PC-9 (cell line): ENCODE results near the gene EVC. TPM values are rescaled to one million over a fixed set of nuclear protein-coding genes. Genes with fewer than 3 reads are reported as not detected.

ENCODE experiments used
- BruUV-seq: library from RNA; stranded (reverse); fragments of 400-500 nt; replicated peaks from 2 replicates; lab custom pipeline; 2021; lab: Mats Ljungman, UMichigan
- CTCF ChIA-PET: fragments of 300-600 bp; sonication (Branson Sonifier 250); formaldehyde crosslinking; loops from one replicate; lab custom pipeline; 2022; ENCODE audit warnings: antibody characterized with exemption; lab: Charles Lee
- POLR2A ChIA-PET: fragments of 300-600 bp; sonication (Branson Sonifier 250); formaldehyde crosslinking; loops from one replicate; lab custom pipeline; 2022; ENCODE audit warnings: antibody characterized with exemption; ENCODE audit not compliant: unreplicated experiment; lab: Charles Lee
- DNase-seq, 2 experiments: peaks; one replicate each; pipeline versions ENCODE4 v3.0.0 to v3.0.0-alpha.2; 2015 to 2022; ENCODE audit warnings: mixed read lengths in 1 of 2
- H2AFZ ChIP-seq: fragments of 200-600 bp; sonication (generic); 2 replicates; pipeline ENCODE4 v1.8.1; 2017; ENCODE audit warnings: antibody characterized with exemption
- H3F3A ChIP-seq: fragments of 200-600 bp; sonication (generic); 2 replicates; pipeline ENCODE4 v1.8.1; 2017; ENCODE audit warnings: antibody characterized with exemption, mild to moderate bottlenecking, low read depth; ENCODE audit not compliant: insufficient read depth
- H3K27ac ChIP-seq: fragments of 200-600 bp; sonication (generic); 2 replicates; pipeline ENCODE4 v1.6.1; 2016; ENCODE audit warnings: mixed run types
- H3K27me3 ChIP-seq: fragments of 200-600 bp; sonication (generic); 2 replicates; pipeline ENCODE4 v1.6.1; 2016; ENCODE audit warnings: low read depth, mixed run types; ENCODE audit not compliant: insufficient read depth
- H3K36me3 ChIP-seq: fragments of 200-600 bp; sonication (generic); 2 replicates; pipeline ENCODE4 v1.6.1; 2016; ENCODE audit warnings: low read depth, mixed run types
- H3K4me1 ChIP-seq: fragments of 200-600 bp; sonication (generic); replicated peaks from 2 replicates; pipeline ENCODE4 v1.6.1; 2016; ENCODE audit warnings: mixed run types; ENCODE audit not compliant: insufficient read depth
- H3K4me2 ChIP-seq: fragments of 200-600 bp; sonication (generic); 2 replicates; pipeline ENCODE4 v1.6.1; 2017; ENCODE audit warnings: mixed run types
- H3K4me3 ChIP-seq: fragments of 200-600 bp; sonication (generic); 2 replicates; pipeline ENCODE4 v1.6.1; 2016; ENCODE audit warnings: mixed run types
- H3K79me2 ChIP-seq: fragments of 200-600 bp; sonication (generic); 2 replicates; pipeline ENCODE4 v1.6.1; 2017; ENCODE audit warnings: low read depth, mixed run types
- H3K9me2 ChIP-seq: fragments of 200-600 bp; sonication (generic); 2 replicates; pipeline ENCODE4 v1.8.1; 2017; ENCODE audit warnings: mild to moderate bottlenecking; ENCODE audit not compliant: insufficient read depth
- H3K9me3 ChIP-seq: fragments of 200-600 bp; sonication (generic); 2 replicates; pipeline ENCODE4 v1.8.1; 2016; ENCODE audit warnings: low read depth; ENCODE audit not compliant: insufficient read depth
- H4K20me1 ChIP-seq: fragments of 200-600 bp; sonication (generic); 2 replicates; pipeline ENCODE4 v1.8.1; 2017; ENCODE audit not compliant: insufficient read depth
- EZH2 ChIP-seq: fragments of 200-600 bp; sonication (generic); IDR thresholded peaks from 2 replicates; pipeline ENCODE4 v1.8.0; 2017; ENCODE audit warnings: antibody characterized with exemption, low read depth
- intact Hi-C: fragments of 100-400 bp; cut with micrococcal nuclease; formaldehyde crosslinking; loops from one replicate; pipeline ENCODE4 v1.10.0; 2022; ENCODE audit not compliant: unreplicated experiment
- total RNA-seq: library from RNA; stranded (reverse); gene quantifications from 2 replicates; pipeline ENCODE4 v1.2.3, GENCODE V29; 2021
- TF ChIP-seq, protein P1 (sequence below): fragments of 200-600 bp; sonication (generic); conservative IDR thresholded peaks from 2 replicates; pipeline ENCODE4 v1.6.1; 2017; ENCODE audit warnings: mixed run types, antibody characterized with exemption, mild to moderate bottlenecking, moderate library complexity

Gene EVC
- total RNA-seq, 1 experiment from 2014 or later = 14.0 TPM

DNA sequence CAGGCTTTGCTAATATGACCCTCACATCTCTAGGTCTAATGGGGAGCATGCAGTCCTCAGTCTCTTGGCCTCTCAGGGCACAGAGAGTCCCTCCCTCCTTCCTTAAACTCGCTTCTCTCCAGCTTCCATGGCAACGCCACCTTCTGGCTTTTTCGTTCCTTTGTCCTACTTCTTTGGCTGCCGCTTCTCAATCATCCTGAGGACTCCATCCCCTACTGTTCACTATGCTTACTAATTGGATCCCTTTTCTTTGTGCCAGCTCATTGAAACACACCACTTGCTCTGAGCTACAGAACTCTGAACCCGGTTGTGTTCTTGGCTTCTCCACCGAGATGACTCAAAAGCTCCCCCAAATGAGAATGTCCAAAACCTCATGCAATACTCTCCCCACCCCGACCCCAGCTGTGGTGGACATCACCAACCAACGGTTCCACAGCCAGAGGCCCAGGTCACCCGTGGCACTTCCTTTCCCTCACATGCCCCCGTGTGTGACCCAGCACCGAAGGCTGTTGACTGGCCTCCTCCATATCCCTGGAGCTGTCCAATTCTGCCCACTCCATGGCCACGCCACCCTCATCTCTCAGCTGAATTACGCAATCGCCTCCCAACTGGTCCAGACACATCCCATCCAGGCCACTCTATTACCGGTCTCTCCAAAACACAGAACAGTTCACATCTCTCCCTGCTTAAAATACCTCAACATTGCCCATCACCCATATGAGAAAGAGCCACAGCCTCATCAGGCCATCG, 147.2 kb downstream of the EVC start:
- Histone ChIP-seq H3K4me2 (no peak overlapping the region), H3K4me3 (no peak overlapping the region), H3K36me3 (no peaks in the 10 kb centered on the region), H3K27me3 (peaks cover 36% of the 10 kb centered on the region), H3K9me3 (no peaks in the 10 kb centered on the region), H4K20me1 (no peaks in the 10 kb centered on the region), H3F3A (no peaks in the 10 kb centered on the region), H3K79me2 (no peaks in the 10 kb centered on the region), H3K4me1 (no peaks in the 10 kb centered on the region), H2AFZ (no peak overlapping the region), H3K9me2 (no peaks in the 10 kb centered on the region), H3K27ac (no peak overlapping the region)
- no peak for TF ChIP-seq EZH2
- TF ChIP-seq, protein P1, sequence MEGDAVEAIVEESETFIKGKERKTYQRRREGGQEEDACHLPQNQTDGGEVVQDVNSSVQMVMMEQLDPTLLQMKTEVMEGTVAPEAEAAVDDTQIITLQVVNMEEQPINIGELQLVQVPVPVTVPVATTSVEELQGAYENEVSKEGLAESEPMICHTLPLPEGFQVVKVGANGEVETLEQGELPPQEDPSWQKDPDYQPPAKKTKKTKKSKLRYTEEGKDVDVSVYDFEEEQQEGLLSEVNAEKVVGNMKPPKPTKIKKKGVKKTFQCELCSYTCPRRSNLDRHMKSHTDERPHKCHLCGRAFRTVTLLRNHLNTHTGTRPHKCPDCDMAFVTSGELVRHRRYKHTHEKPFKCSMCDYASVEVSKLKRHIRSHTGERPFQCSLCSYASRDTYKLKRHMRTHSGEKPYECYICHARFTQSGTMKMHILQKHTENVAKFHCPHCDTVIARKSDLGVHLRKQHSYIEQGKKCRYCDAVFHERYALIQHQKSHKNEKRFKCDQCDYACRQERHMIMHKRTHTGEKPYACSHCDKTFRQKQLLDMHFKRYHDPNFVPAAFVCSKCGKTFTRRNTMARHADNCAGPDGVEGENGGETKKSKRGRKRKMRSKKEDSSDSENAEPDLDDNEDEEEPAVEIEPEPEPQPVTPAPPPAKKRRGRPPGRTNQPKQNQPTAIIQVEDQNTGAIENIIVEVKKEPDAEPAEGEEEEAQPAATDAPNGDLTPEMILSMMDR = no peak
- no peak for DNase-seq
- CTCF ChIA-PET = no interaction called here
- no TSS peak for BruUV-seq
- intact Hi-C loops = no loop called here
- POLR2A ChIA-PET = no interaction called here

DNA sequence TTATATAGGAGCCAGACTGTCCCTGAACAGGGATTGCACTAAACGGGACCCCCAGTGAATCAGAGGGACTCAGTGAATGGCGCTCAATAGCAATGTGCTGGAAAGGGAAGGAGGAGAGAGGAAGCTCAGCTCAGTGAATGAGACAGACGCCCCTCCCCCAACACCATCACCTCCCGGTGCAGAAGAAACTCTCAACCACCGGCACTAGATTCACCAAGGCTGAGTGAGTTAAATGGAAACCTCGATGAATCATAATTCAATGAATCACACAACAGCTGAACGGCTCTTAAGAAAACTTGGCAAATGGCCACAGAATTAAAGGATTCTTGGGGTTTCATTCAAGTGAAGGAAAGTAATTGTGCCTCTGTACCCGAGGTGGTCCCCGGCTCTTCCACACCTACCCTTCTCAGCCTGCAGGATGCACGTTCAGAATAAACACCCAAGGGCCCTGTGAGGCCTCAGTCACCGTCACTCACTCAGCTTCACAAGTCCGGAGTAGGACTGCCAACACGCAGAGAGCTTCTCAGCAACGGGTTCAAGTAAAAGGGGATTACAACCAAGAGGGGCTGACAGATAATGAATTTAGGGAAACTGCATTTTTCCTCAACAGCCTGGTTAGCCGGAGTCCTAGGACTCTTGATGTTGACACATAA, 152.6 kb downstream of the EVC start:
- no peaks in the 10 kb centered on the region for H3F3A ChIP-seq
- no peak overlapping the region for H3K4me2 ChIP-seq
- H2AFZ ChIP-seq = no peak overlapping the region
- H3K27me3 ChIP-seq = peaks cover 73% of the 10 kb centered on the region
- CTCF ChIA-PET = no interaction called here
- no TSS peak for BruUV-seq
- no peaks in the 10 kb centered on the region for H3K9me3 ChIP-seq
- DNase-seq = peak; percentile 10 to 50
- intact Hi-C loops = no loop called here
- H4K20me1 ChIP-seq = no peaks in the 10 kb centered on the region
- H3K36me3 ChIP-seq = no peaks in the 10 kb centered on the region
- no peak overlapping the region for H3K27ac ChIP-seq
- H3K4me3 ChIP-seq = no peak overlapping the region
- POLR2A ChIA-PET = no interaction called here
- no peaks in the 10 kb centered on the region for H3K4me1 ChIP-seq
- H3K79me2 ChIP-seq = no peaks in the 10 kb centered on the region
- H3K9me2 ChIP-seq = no peaks in the 10 kb centered on the region
- no peak for TF ChIP-seq EZH2
- TF ChIP-seq, protein P1 = no peak

Other genes starting within 250 kb of the EVC start
- gene EVC2, start 2.6 kb upstream of the EVC start, total RNA-seq = 1.4 and 1.7 TPM in 2 replicates
- not detected in 2 replicates for gene CRMP1, start 181.9 kb downstream of the EVC start, total RNA-seq